A673 (cell line): ENCODE results near the gene CBL.

Source experiments
- CTCF ChIP-seq: fragments of 300-800, 200-600 bp; sonication (generic); conservative IDR thresholded peaks from 2 replicates; pipeline ENCODE4 v1.5.1; 2017; ENCODE audit warnings: low read depth, mild to moderate bottlenecking, antibody characterized with exemption, low read length, moderate library complexity, mixed read lengths
- EZH2 ChIP-seq: fragments of 200-600 bp; sonication (generic); IDR thresholded peaks from 2 replicates; pipeline ENCODE4 v1.6.1; 2017; ENCODE audit warnings: borderline replicate concordance, low read depth, mild to moderate bottlenecking, mixed read lengths, antibody characterized with exemption, low read length; ENCODE audit not compliant: poor library complexity, severe bottlenecking

- TF ChIP-seq CTCF (no peak), EZH2 (no peak)
Observed at GRCh38 chr11:119320776-119321524, 114.8 kb downstream of the CBL start.
